ENCODE measurements around the gene HS1BP3. TPM values are rescaled to one million over a fixed set of nuclear protein-coding genes. Genes with fewer than 3 reads are reported as not detected.

HS1BP3 gene
- total and polyA plus RNA-seq, 2 of the 13 experiments (the other 11 are each of a cell fraction or from before 2014, with no cell fraction given) = 15.2 to 22.0 TPM

DNA sequence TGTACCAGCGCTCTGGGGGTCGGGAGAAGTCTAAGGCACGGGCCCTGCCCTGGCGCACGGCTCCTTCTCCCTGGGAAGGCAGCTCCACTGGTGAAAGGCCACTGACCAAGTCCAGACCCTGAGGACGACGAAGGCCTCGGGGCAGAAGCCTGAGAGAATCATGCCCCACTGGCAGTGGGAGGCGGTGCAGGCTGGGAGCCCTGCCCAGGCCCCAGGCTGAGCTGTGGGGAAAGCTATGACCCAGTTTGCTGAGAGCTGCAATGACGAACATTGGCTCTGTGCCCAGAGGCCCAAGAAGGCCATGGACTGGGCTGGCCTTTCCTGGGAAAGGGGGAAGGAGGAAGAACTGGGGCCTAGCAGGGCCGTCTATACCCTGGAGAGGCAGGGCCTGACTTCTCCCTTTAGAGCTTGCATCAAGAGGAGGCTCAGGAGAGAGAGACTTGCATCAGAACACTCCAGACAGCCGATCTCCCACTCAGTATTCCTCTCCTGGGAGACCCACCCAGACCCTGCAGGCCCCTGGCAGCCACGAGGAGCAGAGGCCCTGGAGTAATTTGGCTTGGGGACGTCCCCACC is 32.9 kb downstream of the HS1BP3 start (continued):
- TF ChIP-seq, protein P1, sequence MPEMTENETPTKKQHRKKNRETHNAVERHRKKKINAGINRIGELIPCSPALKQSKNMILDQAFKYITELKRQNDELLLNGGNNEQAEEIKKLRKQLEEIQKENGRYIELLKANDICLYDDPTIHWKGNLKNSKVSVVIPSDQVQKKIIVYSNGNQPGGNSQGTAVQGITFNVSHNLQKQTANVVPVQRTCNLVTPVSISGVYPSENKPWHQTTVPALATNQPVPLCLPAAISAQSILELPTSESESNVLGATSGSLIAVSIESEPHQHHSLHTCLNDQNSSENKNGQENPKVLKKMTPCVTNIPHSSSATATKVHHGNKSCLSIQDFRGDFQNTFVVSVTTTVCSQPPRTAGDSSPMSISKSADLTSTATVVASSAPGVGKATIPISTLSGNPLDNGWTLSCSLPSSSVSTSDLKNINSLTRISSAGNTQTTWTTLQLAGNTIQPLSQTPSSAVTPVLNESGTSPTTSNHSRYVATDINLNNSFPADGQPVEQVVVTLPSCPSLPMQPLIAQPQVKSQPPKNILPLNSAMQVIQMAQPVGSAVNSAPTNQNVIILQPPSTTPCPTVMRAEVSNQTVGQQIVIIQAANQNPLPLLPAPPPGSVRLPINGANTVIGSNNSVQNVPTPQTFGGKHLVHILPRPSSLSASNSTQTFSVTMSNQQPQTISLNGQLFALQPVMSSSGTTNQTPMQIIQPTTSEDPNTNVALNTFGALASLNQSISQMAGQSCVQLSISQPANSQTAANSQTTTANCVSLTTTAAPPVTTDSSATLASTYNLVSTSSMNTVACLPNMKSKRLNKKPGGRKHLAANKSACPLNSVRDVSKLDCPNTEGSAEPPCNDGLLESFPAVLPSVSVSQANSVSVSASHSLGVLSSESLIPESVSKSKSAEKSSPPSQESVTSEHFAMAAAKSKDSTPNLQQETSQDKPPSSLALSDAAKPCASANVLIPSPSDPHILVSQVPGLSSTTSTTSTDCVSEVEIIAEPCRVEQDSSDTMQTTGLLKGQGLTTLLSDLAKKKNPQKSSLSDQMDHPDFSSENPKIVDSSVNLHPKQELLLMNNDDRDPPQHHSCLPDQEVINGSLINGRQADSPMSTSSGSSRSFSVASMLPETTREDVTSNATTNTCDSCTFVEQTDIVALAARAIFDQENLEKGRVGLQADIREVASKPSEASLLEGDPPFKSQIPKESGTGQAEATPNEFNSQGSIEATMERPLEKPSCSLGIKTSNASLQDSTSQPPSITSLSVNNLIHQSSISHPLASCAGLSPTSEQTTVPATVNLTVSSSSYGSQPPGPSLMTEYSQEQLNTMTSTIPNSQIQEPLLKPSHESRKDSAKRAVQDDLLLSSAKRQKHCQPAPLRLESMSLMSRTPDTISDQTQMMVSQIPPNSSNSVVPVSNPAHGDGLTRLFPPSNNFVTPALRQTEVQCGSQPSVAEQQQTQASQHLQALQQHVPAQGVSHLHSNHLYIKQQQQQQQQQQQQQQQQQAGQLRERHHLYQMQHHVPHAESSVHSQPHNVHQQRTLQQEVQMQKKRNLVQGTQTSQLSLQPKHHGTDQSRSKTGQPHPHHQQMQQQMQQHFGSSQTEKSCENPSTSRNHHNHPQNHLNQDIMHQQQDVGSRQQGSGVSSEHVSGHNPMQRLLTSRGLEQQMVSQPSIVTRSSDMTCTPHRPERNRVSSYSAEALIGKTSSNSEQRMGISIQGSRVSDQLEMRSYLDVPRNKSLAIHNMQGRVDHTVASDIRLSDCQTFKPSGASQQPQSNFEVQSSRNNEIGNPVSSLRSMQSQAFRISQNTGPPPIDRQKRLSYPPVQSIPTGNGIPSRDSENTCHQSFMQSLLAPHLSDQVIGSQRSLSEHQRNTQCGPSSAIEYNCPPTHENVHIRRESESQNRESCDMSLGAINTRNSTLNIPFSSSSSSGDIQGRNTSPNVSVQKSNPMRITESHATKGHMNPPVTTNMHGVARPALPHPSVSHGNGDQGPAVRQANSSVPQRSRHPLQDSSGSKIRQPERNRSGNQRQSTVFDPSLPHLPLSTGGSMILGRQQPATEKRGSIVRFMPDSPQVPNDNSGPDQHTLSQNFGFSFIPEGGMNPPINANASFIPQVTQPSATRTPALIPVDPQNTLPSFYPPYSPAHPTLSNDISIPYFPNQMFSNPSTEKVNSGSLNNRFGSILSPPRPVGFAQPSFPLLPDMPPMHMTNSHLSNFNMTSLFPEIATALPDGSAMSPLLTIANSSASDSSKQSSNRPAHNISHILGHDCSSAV (CRISPR knock-in tag; IDR thresholded peaks at IDR 0.05; ENCODE audit: borderline replicate concordance) = no peak
- TF ChIP-seq ZFX (CRISPR knock-in tag; IDR thresholded peaks at IDR 0.05; ENCODE audit: low read depth) (peak; percentile 94), ZFP90 (CRISPR knock-in tag; IDR thresholded peaks at IDR 0.05; ENCODE audit: borderline replicate concordance) (no peak; the same call in 1 of the 2 replicates), ZZZ3 (CRISPR knock-in tag; IDR thresholded peaks at IDR 0.05; ENCODE audit: borderline replicate concordance) (no peak), ETV6 (CRISPR knock-in tag; conservative IDR thresholded peaks at IDR 0.05) (no peak), ZNF605 (CRISPR knock-in tag; IDR thresholded peaks at IDR 0.05) (no peak), ZNF264 (CRISPR knock-in tag; IDR thresholded peaks at IDR 0.05) (0 out of 2 replicates have a peak, but pooled peaks have one; percentile 19), ZNF614 (CRISPR knock-in tag; IDR thresholded peaks at IDR 0.05; ENCODE audit: borderline replicate concordance) (peak; percentile 59; the same call in 1 of the 2 replicates), HMGA1 (CRISPR knock-in tag; conservative IDR thresholded peaks at IDR 0.05) (no peak), TBL1XR1 (IDR thresholded peaks at IDR 0.05; ENCODE audit: borderline replicate concordance, low read length, partially characterized antibody) (peak; percentile 72), RFX1 (IDR thresholded peaks at IDR 0.05) (no peak), ESRRA (CRISPR knock-in tag; IDR thresholded peaks at IDR 0.05; ENCODE audit: low read depth) (no peak)
- TF ChIP-seq, protein P2, sequence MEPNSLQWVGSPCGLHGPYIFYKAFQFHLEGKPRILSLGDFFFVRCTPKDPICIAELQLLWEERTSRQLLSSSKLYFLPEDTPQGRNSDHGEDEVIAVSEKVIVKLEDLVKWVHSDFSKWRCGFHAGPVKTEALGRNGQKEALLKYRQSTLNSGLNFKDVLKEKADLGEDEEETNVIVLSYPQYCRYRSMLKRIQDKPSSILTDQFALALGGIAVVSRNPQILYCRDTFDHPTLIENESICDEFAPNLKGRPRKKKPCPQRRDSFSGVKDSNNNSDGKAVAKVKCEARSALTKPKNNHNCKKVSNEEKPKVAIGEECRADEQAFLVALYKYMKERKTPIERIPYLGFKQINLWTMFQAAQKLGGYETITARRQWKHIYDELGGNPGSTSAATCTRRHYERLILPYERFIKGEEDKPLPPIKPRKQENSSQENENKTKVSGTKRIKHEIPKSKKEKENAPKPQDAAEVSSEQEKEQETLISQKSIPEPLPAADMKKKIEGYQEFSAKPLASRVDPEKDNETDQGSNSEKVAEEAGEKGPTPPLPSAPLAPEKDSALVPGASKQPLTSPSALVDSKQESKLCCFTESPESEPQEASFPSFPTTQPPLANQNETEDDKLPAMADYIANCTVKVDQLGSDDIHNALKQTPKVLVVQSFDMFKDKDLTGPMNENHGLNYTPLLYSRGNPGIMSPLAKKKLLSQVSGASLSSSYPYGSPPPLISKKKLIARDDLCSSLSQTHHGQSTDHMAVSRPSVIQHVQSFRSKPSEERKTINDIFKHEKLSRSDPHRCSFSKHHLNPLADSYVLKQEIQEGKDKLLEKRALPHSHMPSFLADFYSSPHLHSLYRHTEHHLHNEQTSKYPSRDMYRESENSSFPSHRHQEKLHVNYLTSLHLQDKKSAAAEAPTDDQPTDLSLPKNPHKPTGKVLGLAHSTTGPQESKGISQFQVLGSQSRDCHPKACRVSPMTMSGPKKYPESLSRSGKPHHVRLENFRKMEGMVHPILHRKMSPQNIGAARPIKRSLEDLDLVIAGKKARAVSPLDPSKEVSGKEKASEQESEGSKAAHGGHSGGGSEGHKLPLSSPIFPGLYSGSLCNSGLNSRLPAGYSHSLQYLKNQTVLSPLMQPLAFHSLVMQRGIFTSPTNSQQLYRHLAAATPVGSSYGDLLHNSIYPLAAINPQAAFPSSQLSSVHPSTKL (CRISPR knock-in tag; IDR thresholded peaks at IDR 0.05) = peak; percentile 81
- TF ChIP-seq, protein P3, sequence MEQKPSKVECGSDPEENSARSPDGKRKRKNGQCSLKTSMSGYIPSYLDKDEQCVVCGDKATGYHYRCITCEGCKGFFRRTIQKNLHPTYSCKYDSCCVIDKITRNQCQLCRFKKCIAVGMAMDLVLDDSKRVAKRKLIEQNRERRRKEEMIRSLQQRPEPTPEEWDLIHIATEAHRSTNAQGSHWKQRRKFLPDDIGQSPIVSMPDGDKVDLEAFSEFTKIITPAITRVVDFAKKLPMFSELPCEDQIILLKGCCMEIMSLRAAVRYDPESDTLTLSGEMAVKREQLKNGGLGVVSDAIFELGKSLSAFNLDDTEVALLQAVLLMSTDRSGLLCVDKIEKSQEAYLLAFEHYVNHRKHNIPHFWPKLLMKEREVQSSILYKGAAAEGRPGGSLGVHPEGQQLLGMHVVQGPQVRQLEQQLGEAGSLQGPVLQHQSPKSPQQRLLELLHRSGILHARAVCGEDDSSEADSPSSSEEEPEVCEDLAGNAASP (CRISPR knock-in tag; IDR thresholded peaks at IDR 0.05; ENCODE audit: borderline replicate concordance) = peak; percentile 75; the same call in 1 of the 2 replicates
- TF ChIP-seq, protein P4, sequence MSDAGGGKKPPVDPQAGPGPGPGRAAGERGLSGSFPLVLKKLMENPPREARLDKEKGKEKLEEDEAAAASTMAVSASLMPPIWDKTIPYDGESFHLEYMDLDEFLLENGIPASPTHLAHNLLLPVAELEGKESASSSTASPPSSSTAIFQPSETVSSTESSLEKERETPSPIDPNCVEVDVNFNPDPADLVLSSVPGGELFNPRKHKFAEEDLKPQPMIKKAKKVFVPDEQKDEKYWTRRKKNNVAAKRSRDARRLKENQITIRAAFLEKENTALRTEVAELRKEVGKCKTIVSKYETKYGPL (CRISPR knock-in tag; IDR thresholded peaks at IDR 0.05) = no peak

Data from HepG2 (cell line).